Stimulated activated CD4-positive, alpha-beta T cell treated with anti-CD3 and anti-CD28 coated beads, TNF-alpha, amount 100 ng/mL, for 1 hour (primary cell): ENCODE results near the gene PCDHB3.
"Not testable (repeated sequence)": the region's sequence is repeated elsewhere in the genome, so short reads cannot be mapped to it uniquely, and the experiment has no call there.

ENCODE experiments used
- DNase-seq, 3 donors: peaks; one replicate each; pipeline ENCODE4 v3.0.0-alpha.2; 2020; ENCODE audit warnings: low read depth in 3 of 3, low spot score in 1 of 3

PCDHB3 gene

GRCh38 chr5:141135718-141136266 lies 35.5 kb downstream of the PCDHB3 start:
- no peak for DNase-seq

GRCh38 chr5:141137346-141137745 lies 37.1 kb downstream of the PCDHB3 start:
- not testable (repeated sequence) for DNase-seq

GRCh38 chr5:141149812-141150211 lies 49.5 kb downstream of the PCDHB3 start, which contains the start of gene PCDHB6:
PCDHB6 (plus strand) TSS chr5:141150057; CDS start chr5:141150258, 201 bp downstream.
- DNase-seq = no peak

- DNase-seq = no peak
Measured at GRCh38 chr5:141150224-141150992, 50.1 kb downstream of the PCDHB3 start.

- DNase-seq = no peak
Measured at GRCh38 chr5:141150993-141151325, 50.7 kb downstream of the PCDHB3 start.

- not testable (repeated sequence) for DNase-seq
Measured at GRCh38 chr5:141151632-141152031, 51.4 kb downstream of the PCDHB3 start.

- not testable (repeated sequence) for DNase-seq
Measured at GRCh38 chr5:141152096-141152495, 51.8 kb downstream of the PCDHB3 start.
